ENCODE results near the gene SRPK2. TPM values are rescaled to one million over a fixed set of nuclear protein-coding genes. Genes with fewer than 3 reads are reported as not detected.
A peak's percentile ranks its signal among the peaks of the same experiment; 100 is the strongest.
"Not testable (repeated sequence)": the region's sequence is repeated elsewhere in the genome, so short reads cannot be mapped to it uniquely, and the experiment has no call there.

The SRPK2 gene
- total and polyA plus RNA-seq, 2 donors, result 23.0 to 45.6 TPM

GRCh38 chr7:105361995-105362394 lies 26.7 kb downstream of the SRPK2 start:
- H3K36me3 ChIP-seq (ENCODE audit: control insufficient read depth in 2 of 2, insufficient read depth in 2 of 2, low read length in 1 of 2); H3K4me3 ChIP-seq (ENCODE audit: low read length in 2 of 2); H3K9me3 ChIP-seq (ENCODE audit: control insufficient read depth in 2 of 2, insufficient read depth in 1 of 2, low read length in 1 of 2); DNase-seq (ENCODE audit: low read depth in 6 of 9, low spot score in 9 of 9); H3K27ac ChIP-seq (ENCODE audit: low read depth in 1 of 2, low read length in 1 of 2); H3K4me1 ChIP-seq (ENCODE audit: control insufficient read depth in 2 of 2, insufficient read depth in 2 of 2, low read length in 2 of 2); H3K27me3 ChIP-seq (ENCODE audit: control insufficient read depth in 2 of 2, insufficient read depth in 1 of 2, low read length in 1 of 2): not testable (repeated sequence)
- WGBS, result 98% methylated on average over 8 of the region's 8 CpGs

DNA sequence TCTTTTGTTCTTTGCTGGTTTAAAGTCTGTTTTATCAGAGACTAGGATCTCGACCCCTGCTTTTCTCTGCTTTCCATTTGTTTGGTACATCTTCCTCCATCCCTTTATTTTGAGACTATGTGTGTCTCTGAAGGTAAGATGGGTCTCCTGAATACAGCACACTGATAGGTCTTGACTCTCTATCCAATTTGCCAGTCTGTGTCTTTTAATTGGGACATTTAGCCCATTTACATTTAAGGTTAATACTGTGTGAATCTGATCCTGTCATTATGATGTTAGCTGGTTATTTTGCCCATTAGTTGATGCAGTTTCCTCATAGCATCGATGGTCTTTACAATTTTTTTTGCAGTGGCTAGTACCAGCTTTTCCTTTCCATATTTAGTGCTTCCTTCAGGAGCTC lies 28.6 kb downstream of the SRPK2 start:
- not testable (repeated sequence) for H3K27me3 ChIP-seq (ENCODE audit: control insufficient read depth in 2 of 2, insufficient read depth in 1 of 2, low read length in 1 of 2); H3K36me3 ChIP-seq (ENCODE audit: control insufficient read depth in 2 of 2, insufficient read depth in 2 of 2, low read length in 1 of 2); H3K4me1 ChIP-seq (ENCODE audit: control insufficient read depth in 2 of 2, insufficient read depth in 2 of 2, low read length in 2 of 2); H3K4me3 ChIP-seq (ENCODE audit: low read length in 2 of 2); DNase-seq (ENCODE audit: low read depth in 6 of 9, low spot score in 9 of 9); H3K27ac ChIP-seq (ENCODE audit: low read depth in 1 of 2, low read length in 1 of 2); H3K9me3 ChIP-seq (ENCODE audit: control insufficient read depth in 2 of 2, insufficient read depth in 1 of 2, low read length in 1 of 2)
- 82% methylated on average over 2 of the region's 2 CpGs for WGBS

DNA sequence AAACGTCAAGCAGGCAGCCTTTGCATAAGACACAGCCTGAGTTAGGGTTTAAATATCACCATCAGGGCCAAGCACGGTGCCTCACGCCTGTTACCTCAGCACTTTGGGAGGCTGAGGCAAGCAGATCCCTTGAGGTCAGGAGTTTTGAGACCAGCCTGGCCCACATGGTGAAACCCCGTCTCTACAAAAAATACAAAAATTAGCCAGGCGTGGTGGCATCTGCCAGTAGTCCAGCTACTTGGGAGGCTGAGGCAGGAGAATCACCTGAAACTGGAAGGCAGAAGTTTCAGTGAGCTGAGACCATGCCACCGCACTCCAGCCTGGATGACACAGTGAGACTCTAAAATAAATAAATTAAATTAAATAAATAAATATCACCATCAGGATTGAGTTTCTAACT lies 33.0 kb downstream of the SRPK2 start:
- H3K27me3 ChIP-seq (ENCODE audit: control insufficient read depth in 2 of 2, insufficient read depth in 1 of 2, low read length in 1 of 2), result no peaks in the 10 kb centered on the region
- H3K36me3 ChIP-seq (ENCODE audit: control insufficient read depth in 2 of 2, insufficient read depth in 2 of 2, low read length in 1 of 2), result no peaks in the 10 kb centered on the region
- no peak overlapping the region for H3K4me3 ChIP-seq (ENCODE audit: low read length in 2 of 2)
- 95% methylated on average over 6 of the region's 6 CpGs for WGBS
- DNase-seq (ENCODE audit: low read depth in 6 of 9, low spot score in 9 of 9), result no peak
- peaks cover 16 to 41% of the 10 kb centered on the region in 2 donors for H3K4me1 ChIP-seq (ENCODE audit: control insufficient read depth in 2 of 2, insufficient read depth in 2 of 2, low read length in 2 of 2)
- no peaks in the 10 kb centered on the region for H3K9me3 ChIP-seq (ENCODE audit: control insufficient read depth in 2 of 2, insufficient read depth in 1 of 2, low read length in 1 of 2)
- H3K27ac ChIP-seq (ENCODE audit: low read depth in 1 of 2, low read length in 1 of 2), result no peak overlapping the region

DNA sequence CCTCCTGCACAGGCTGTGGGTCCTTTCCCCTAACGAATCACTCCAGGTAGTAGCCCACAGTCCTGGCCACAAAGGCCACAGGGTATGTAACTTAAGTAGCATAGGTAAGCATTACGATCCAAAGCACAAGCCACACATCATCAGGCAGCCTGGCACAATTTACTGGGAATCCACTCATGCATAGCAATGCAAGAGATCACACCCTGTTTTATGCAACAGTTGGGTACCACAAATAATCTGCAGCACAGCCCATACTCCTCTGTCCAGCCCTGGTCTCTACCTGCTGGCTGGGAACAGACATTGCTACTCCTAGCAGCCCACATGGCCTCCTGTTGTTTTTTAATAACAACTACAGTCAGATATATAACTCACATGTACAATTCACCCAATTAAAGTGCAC lies 34.3 kb downstream of the SRPK2 start:
- Histone ChIP-seq H3K4me1 (ENCODE audit: control insufficient read depth in 2 of 2, insufficient read depth in 2 of 2, low read length in 2 of 2) (peaks cover 16 to 43% of the 10 kb centered on the region in 2 donors), H3K36me3 (ENCODE audit: control insufficient read depth in 2 of 2, insufficient read depth in 2 of 2, low read length in 1 of 2) (no peaks in the 10 kb centered on the region), H3K4me3 (ENCODE audit: low read length in 2 of 2) (no peak overlapping the region), H3K27me3 (ENCODE audit: control insufficient read depth in 2 of 2, insufficient read depth in 1 of 2, low read length in 1 of 2) (no peaks in the 10 kb centered on the region), H3K27ac (ENCODE audit: low read depth in 1 of 2, low read length in 1 of 2) (no peak overlapping the region), H3K9me3 (ENCODE audit: control insufficient read depth in 2 of 2, insufficient read depth in 1 of 2, low read length in 1 of 2) (no peaks in the 10 kb centered on the region)
- 71% methylated on average over 2 of the region's 2 CpGs for WGBS
- DNase-seq (ENCODE audit: low read depth in 6 of 9, low spot score in 9 of 9), result no peak

DNA sequence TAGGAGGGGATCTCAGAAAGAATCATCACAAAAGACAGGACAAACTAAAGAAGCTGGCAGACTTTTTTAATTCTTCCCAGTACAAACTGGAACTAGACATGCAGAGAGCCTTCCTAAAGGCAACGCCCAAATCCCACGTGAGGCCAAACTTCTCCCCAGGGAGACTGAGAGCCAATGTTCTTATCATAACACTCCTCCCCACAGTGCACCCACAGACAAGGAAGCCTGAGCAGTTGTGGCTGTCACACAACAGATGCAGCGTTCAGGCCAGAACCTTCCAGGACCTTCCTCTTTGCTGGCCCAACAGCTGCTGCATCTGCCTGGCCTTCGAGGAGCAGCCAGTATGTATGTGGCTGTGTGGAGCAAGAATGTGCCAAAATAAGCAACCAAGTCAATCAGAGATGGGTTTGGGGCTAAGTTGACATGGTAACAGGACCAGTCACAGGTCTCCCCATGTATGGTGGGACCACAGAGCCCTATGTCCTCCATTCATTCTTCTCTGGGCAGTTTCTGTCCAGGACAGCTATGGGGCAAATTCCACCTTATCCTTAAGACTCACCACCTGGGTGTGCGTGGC lies 34.9 kb downstream of the SRPK2 start:
- Histone ChIP-seq H3K36me3 (ENCODE audit: control insufficient read depth in 2 of 2, insufficient read depth in 2 of 2, low read length in 1 of 2) (no peaks in the 10 kb centered on the region), H3K27ac (ENCODE audit: low read depth in 1 of 2, low read length in 1 of 2) (no peak overlapping the region), H3K4me3 (ENCODE audit: low read length in 2 of 2) (no peak overlapping the region), H3K27me3 (ENCODE audit: control insufficient read depth in 2 of 2, insufficient read depth in 1 of 2, low read length in 1 of 2) (no peaks in the 10 kb centered on the region), H3K9me3 (ENCODE audit: control insufficient read depth in 2 of 2, insufficient read depth in 1 of 2, low read length in 1 of 2) (no peaks in the 10 kb centered on the region), H3K4me1 (ENCODE audit: control insufficient read depth in 2 of 2, insufficient read depth in 2 of 2, low read length in 2 of 2) (peaks cover 16 to 43% of the 10 kb centered on the region in 2 donors)
- 54% methylated on average over 5 of the region's 5 CpGs for WGBS
- DNase-seq (ENCODE audit: low read depth in 6 of 9, low spot score in 9 of 9), result peak in 2 of 9 donors; percentile 29 to 42

DNA sequence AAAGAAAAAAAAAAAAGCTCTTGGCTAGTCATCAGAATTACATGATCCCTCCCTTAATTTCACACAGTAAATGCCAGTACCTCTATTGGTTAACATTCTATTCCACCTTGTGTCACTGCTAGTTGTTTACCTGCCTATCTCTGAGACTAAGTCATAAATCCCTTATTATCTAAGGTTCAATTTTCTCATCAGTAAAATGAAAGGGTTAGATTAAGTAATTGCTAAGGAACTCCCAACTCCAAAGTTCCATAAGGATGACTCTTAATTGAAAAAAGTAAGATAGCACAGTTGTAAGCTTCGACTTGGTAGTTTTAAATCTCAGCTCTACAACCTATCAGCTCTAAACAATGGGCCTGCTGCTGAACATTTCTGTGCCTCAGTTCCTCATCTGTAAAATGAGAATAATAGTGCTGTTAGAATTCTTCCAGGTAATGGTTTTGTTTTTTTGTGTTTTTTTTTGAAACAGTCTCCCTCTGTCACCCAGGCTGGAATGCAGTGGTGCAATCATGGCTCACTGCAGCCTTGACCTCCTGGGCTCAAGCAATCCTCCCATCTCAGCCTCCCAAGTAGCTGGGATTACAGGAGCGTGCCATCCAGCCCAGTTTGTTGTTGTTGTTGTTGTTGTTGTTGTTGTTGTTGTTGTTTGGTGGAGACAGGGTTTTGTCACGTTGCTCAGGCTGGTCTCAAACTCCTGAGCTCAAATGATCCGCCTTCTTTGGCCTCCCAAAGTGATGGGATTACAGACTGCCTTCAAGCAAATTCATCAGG lies 35.6 kb downstream of the SRPK2 start:
- 94% methylated on average over 4 of the region's 4 CpGs for WGBS
- Histone ChIP-seq H3K27ac (ENCODE audit: low read depth in 1 of 2, low read length in 1 of 2) (no peak overlapping the region), H3K4me3 (ENCODE audit: low read length in 2 of 2) (no peak overlapping the region), H3K27me3 (ENCODE audit: control insufficient read depth in 2 of 2, insufficient read depth in 1 of 2, low read length in 1 of 2) (no peaks in the 10 kb centered on the region), H3K36me3 (ENCODE audit: control insufficient read depth in 2 of 2, insufficient read depth in 2 of 2, low read length in 1 of 2) (no peaks in the 10 kb centered on the region), H3K4me1 (ENCODE audit: control insufficient read depth in 2 of 2, insufficient read depth in 2 of 2, low read length in 2 of 2) (peaks cover 16 to 44% of the 10 kb centered on the region in 2 donors), H3K9me3 (ENCODE audit: control insufficient read depth in 2 of 2, insufficient read depth in 1 of 2, low read length in 1 of 2) (no peaks in the 10 kb centered on the region)
- no peak for DNase-seq (ENCODE audit: low read depth in 6 of 9, low spot score in 9 of 9)

GRCh38 chr7:105352018-105352612 lies 36.6 kb downstream of the SRPK2 start:
- Histone ChIP-seq H3K4me1 (ENCODE audit: control insufficient read depth in 2 of 2, insufficient read depth in 2 of 2, low read length in 2 of 2) (peaks cover 16 to 49% of the 10 kb centered on the region in 2 donors), H3K9me3 (ENCODE audit: control insufficient read depth in 2 of 2, insufficient read depth in 1 of 2, low read length in 1 of 2) (no peaks in the 10 kb centered on the region), H3K36me3 (ENCODE audit: control insufficient read depth in 2 of 2, insufficient read depth in 2 of 2, low read length in 1 of 2) (no peaks in the 10 kb centered on the region), H3K27me3 (ENCODE audit: control insufficient read depth in 2 of 2, insufficient read depth in 1 of 2, low read length in 1 of 2) (no peaks in the 10 kb centered on the region), H3K4me3 (ENCODE audit: low read length in 2 of 2) (no peak overlapping the region), H3K27ac (ENCODE audit: low read depth in 1 of 2, low read length in 1 of 2) (peak overlapping the region; percentile 58 to 84)
- DNase-seq (ENCODE audit: low read depth in 6 of 9, low spot score in 9 of 9), result peak; percentile 41 to 91 (median 74)
- WGBS, result 2% methylated on average over 3 of the region's 3 CpGs

- H3K4me1 ChIP-seq (ENCODE audit: control insufficient read depth in 2 of 2, insufficient read depth in 2 of 2, low read length in 2 of 2), result peaks cover 23 to 58% of the 10 kb centered on the region in 2 donors
- H3K27ac ChIP-seq (ENCODE audit: low read depth in 1 of 2, low read length in 1 of 2), result no peak overlapping the region
- 97% methylated on average over 7 of the region's 7 CpGs for WGBS
- H3K27me3 ChIP-seq (ENCODE audit: control insufficient read depth in 2 of 2, insufficient read depth in 1 of 2, low read length in 1 of 2), result no peaks in the 10 kb centered on the region
- H3K36me3 ChIP-seq (ENCODE audit: control insufficient read depth in 2 of 2, insufficient read depth in 2 of 2, low read length in 1 of 2), result no peaks in the 10 kb centered on the region
- H3K9me3 ChIP-seq (ENCODE audit: control insufficient read depth in 2 of 2, insufficient read depth in 1 of 2, low read length in 1 of 2), result no peaks in the 10 kb centered on the region
- H3K4me3 ChIP-seq (ENCODE audit: low read length in 2 of 2), result no peak overlapping the region
- DNase-seq (ENCODE audit: low read depth in 6 of 9, low spot score in 9 of 9), result no peak
Observed at GRCh38 chr7:105350906-105351305, 37.8 kb downstream of the SRPK2 start.

- H3K4me3 ChIP-seq (ENCODE audit: low read length in 2 of 2); H3K27ac ChIP-seq (ENCODE audit: low read depth in 1 of 2, low read length in 1 of 2); H3K36me3 ChIP-seq (ENCODE audit: control insufficient read depth in 2 of 2, insufficient read depth in 2 of 2, low read length in 1 of 2); H3K9me3 ChIP-seq (ENCODE audit: control insufficient read depth in 2 of 2, insufficient read depth in 1 of 2, low read length in 1 of 2); DNase-seq (ENCODE audit: low read depth in 6 of 9, low spot score in 9 of 9); H3K27me3 ChIP-seq (ENCODE audit: control insufficient read depth in 2 of 2, insufficient read depth in 1 of 2, low read length in 1 of 2): not testable (repeated sequence)
- H3K4me1 ChIP-seq (ENCODE audit: control insufficient read depth in 2 of 2, insufficient read depth in 2 of 2, low read length in 2 of 2), result peaks cover 23 to 42% of the 10 kb centered on the region in 2 donors
- whole genome bisulfite sequencing, result 89% methylated on average over 11 of the region's 11 CpGs
Observed at GRCh38 chr7:105348177-105348576, 40.5 kb downstream of the SRPK2 start.

Data from thymus (tissue), 11 donors.